Smooth muscle cell (in vitro differentiated cells): ENCODE results near the gene AGPAT2. TPM values are rescaled to one million over a fixed set of nuclear protein-coding genes. Genes with fewer than 3 reads are reported as not detected.

Experiments
- DNase-seq: peaks from one replicate; lab custom pipeline; 2025; ENCODE audit not compliant: unreplicated experiment; lab: John Stamatoyannopoulos, UW
- H2AFZ ChIP-seq: fragments of 200-600 bp; sonication (generic); 2 replicates; pipeline ENCODE4 v1.6.0; 2016; ENCODE audit warnings: antibody characterized with exemption, low read depth, mild to moderate bottlenecking
- H3F3A ChIP-seq: fragments of 200-600 bp; sonication (generic); 2 replicates; pipeline ENCODE4 v1.6.0; 2017; ENCODE audit warnings: antibody characterized with exemption, low read depth
- H3K27ac ChIP-seq: fragments of 200-600 bp; sonication (generic); 2 replicates; pipeline ENCODE4 v1.5.1; 2016; ENCODE audit warnings: low read depth, mild to moderate bottlenecking
- H3K27me3 ChIP-seq: fragments of 200-600 bp; sonication (generic); 2 replicates; pipeline ENCODE4 v1.6.1; 2016; ENCODE audit warnings: low read depth, mild to moderate bottlenecking
- H3K36me3 ChIP-seq: fragments of 200-600 bp; sonication (generic); 2 replicates; pipeline ENCODE4 v1.5.1; 2016; ENCODE audit warnings: low read depth
- H3K4me1 ChIP-seq: fragments of 200-600 bp; sonication (generic); 2 replicates; pipeline ENCODE4 v1.5.1; 2016; ENCODE audit warnings: low read depth
- H3K4me2 ChIP-seq: fragments of 200-600 bp; sonication (generic); 2 replicates; pipeline ENCODE4 v1.6.0; 2016; ENCODE audit warnings: mild to moderate bottlenecking
- H3K4me3 ChIP-seq: fragments of 200-600 bp; sonication (generic); 2 replicates; pipeline ENCODE4 v1.5.1; 2016; ENCODE audit warnings: mild to moderate bottlenecking
- H3K79me2 ChIP-seq: fragments of 200-600 bp; sonication (generic); 2 replicates; pipeline ENCODE4 v1.6.0; 2016; ENCODE audit warnings: low read depth, mild to moderate bottlenecking
- H3K9ac ChIP-seq: fragments of 200-600 bp; sonication (generic); 2 replicates; pipeline ENCODE4 v1.6.0; 2016; ENCODE audit warnings: low read depth
- H3K9me3 ChIP-seq: fragments of 200-600 bp; sonication (generic); replicated peaks from 2 replicates; pipeline ENCODE4 v1.5.1; 2016; ENCODE audit warnings: low read depth
- H4K20me1 ChIP-seq: fragments of 200-600 bp; sonication (generic); 2 replicates; pipeline ENCODE4 v1.6.0; 2016; ENCODE audit warnings: low read depth
- whole genome bisulfite sequencing: methylation state at CpG from one replicate; pipeline ENCODE4 v1.1.7; 2016; ENCODE audit warnings: low lambda C conversion rate; 5-methylcytosine and 5-hydroxymethylcytosine counted together
- polyA plus RNA-seq: library from polyadenylated mRNA; unstranded; fragments of >200 nt; fragmentation: Nextera tagmentation; extraction: Ambion mirVana; gene quantifications from 2 replicates; pipeline ENCODE4 v1.2.1, GENCODE V29; 2016
- total RNA-seq: library from RNA; depleted of rRNA; stranded (reverse); fragments of >200 nt; gene quantifications from 2 replicates; pipeline ENCODE4 v1.2.3, GENCODE V29; 2014
- TF ChIP-seq, protein P1 (sequence below): fragments of 200-600 bp; sonication (generic); IDR thresholded peaks from 2 replicates; pipeline ENCODE4 v1.5.1; 2017; ENCODE audit warnings: borderline replicate concordance, mild to moderate bottlenecking, antibody characterized with exemption; ENCODE audit not compliant: insufficient read depth, poor library complexity, severe bottlenecking

Gene AGPAT2
- total and polyA plus RNA-seq, 2 experiments from 2014 or later: 42.9 to 105 TPM

DNA sequence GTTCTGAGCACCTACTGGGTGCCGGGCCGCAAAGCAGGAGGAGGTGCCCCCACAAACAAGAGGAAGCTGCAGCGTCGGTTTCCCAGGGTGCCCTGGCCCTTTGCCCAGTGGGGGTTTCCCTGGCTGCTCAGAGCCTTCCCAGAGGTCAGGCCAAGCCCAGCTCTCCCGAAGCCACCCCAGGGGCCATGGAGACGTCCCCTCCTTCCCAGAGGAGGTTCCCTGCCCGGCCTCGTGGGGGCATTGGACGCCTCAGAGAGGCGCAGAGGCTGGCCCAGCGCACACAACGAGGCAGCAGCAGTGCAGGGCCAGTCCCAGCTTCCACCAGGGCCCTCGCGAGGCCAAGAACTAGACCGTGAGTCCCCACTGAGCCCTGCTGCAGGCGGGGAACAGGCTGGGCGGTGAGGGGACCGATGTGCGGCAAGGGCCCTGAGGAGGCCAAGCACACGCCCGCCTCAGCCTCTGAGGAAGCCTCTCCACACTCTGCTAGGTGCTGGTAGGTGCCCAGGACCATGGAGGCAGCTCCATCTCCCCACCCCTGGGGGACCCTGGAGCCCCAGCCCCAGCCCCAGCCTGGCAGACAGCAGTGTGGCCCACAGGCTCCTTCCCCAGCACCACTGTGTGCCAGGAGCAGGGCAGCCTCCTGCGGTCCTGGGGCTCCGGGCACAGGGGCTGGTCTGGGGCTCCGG, 32.1 kb upstream of the AGPAT2 start:
- H3K4me2 ChIP-seq: no peak overlapping the region
- H3K27me3 ChIP-seq: no peaks in the 10 kb centered on the region
- H3F3A ChIP-seq: no peaks in the 10 kb centered on the region
- H3K79me2 ChIP-seq: no peaks in the 10 kb centered on the region
- TF ChIP-seq, protein P1, sequence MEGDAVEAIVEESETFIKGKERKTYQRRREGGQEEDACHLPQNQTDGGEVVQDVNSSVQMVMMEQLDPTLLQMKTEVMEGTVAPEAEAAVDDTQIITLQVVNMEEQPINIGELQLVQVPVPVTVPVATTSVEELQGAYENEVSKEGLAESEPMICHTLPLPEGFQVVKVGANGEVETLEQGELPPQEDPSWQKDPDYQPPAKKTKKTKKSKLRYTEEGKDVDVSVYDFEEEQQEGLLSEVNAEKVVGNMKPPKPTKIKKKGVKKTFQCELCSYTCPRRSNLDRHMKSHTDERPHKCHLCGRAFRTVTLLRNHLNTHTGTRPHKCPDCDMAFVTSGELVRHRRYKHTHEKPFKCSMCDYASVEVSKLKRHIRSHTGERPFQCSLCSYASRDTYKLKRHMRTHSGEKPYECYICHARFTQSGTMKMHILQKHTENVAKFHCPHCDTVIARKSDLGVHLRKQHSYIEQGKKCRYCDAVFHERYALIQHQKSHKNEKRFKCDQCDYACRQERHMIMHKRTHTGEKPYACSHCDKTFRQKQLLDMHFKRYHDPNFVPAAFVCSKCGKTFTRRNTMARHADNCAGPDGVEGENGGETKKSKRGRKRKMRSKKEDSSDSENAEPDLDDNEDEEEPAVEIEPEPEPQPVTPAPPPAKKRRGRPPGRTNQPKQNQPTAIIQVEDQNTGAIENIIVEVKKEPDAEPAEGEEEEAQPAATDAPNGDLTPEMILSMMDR: no peak
- no peaks in the 10 kb centered on the region for H3K4me1 ChIP-seq
- no peaks in the 10 kb centered on the region for H3K36me3 ChIP-seq
- no peak for DNase-seq
- no peak overlapping the region for H3K4me3 ChIP-seq
- H2AFZ ChIP-seq: no peak overlapping the region
- H4K20me1 ChIP-seq: peaks cover 71% of the 10 kb centered on the region
- H3K9me3 ChIP-seq: no peaks in the 10 kb centered on the region
- no peak overlapping the region for H3K27ac ChIP-seq
- 95% methylated on average over 17 of the region's 24 CpGs for WGBS
- no peak overlapping the region for H3K9ac ChIP-seq

DNA sequence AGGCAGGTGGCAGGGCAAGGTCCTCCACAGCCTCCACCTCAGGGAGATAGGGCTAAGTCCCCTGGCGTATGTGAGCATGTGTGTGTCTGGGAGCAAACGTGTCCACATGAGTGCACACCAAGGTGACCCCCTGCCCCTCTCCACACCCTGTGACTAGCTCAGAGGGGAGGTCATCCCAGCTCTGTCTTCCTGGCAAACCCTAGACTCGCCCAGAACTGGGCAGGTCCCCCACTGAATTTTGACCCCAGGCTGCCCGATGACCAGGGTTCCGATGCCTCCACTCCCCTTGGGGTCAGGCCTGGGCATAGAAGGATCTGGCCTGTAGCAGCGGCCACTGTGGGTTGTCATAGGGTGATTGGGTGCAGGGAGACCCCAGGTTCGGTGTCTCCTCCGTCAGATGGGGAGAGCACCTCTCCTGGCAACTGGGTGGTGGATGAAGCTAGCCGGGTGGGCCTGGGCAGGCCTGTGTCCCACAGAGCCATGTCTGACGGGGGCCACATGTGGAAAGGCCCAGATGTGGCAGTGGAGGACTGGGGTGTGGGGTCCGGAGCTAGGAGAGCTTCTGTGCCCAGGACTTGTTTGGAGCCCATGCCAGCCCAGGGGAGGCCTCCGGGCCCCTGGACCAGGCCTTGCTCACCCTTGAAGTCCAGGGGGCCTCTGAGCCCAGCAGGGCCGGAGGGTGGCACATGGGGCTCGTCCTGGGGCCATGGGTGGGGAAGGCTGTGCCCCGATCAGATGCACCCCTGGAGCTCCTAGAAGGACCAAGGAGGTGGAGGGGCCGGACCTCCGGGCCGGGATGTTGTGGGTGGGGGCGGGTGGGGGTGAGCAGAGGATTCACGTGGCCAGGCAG, 31.3 kb upstream of the AGPAT2 start:
- Histone ChIP-seq H3K27ac (no peak overlapping the region), H4K20me1 (peaks cover 64% of the 10 kb centered on the region), H3K36me3 (no peaks in the 10 kb centered on the region), H3K4me2 (no peak overlapping the region), H3K27me3 (no peaks in the 10 kb centered on the region), H3K4me3 (no peak overlapping the region), H3K79me2 (no peaks in the 10 kb centered on the region), H3K4me1 (peaks cover 2% of the 10 kb centered on the region), H3K9ac (no peak overlapping the region), H2AFZ (no peak overlapping the region), H3K9me3 (no peaks in the 10 kb centered on the region), H3F3A (no peaks in the 10 kb centered on the region)
- TF ChIP-seq, protein P1: no peak
- no peak for DNase-seq
- WGBS: 95% methylated on average over 15 of the region's 20 CpGs

DNA sequence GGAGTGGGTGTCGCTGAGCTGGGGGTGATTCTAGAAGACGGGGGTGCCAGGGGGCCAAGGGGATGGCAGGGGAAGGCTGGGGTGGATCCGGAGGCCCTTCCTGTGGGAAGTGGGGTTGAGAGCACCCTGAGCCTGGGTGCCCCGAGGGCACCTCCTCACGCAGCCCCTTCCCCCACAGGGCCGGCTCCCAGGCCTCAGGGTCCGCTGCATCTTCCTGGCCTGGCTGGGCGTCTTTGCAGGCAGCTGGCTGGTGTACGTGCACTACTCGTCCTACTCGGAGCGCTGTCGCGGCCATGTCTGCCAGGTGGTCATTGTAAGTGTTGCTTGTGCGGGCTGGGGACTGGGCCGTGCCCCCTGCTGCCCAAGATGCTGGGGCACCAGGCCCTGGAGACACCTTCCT, 30.1 kb upstream of the AGPAT2 start:
- Histone ChIP-seq H3K4me3 (no peak overlapping the region), H3K27ac (no peak overlapping the region), H3K9me3 (no peaks in the 10 kb centered on the region), H3K4me1 (peaks cover 8% of the 10 kb centered on the region), H3K79me2 (no peaks in the 10 kb centered on the region), H4K20me1 (peaks cover 52% of the 10 kb centered on the region), H2AFZ (no peak overlapping the region), H3F3A (no peaks in the 10 kb centered on the region), H3K4me2 (no peak overlapping the region), H3K36me3 (no peaks in the 10 kb centered on the region), H3K9ac (no peak overlapping the region), H3K27me3 (no peaks in the 10 kb centered on the region)
- TF ChIP-seq, protein P1: no peak
- WGBS: 96% methylated on average over 14 of the region's 16 CpGs
- DNase-seq: no peak
